ENCODE measurements around the gene DOCK4. TPM values are rescaled to one million over a fixed set of nuclear protein-coding genes. Genes with fewer than 3 reads are reported as not detected.
A peak's percentile ranks its signal among the peaks of the same experiment; 100 is the strongest.

The DOCK4 gene
- total RNA-seq, 1 donor from 2014 or later, result 100 TPM

DNA sequence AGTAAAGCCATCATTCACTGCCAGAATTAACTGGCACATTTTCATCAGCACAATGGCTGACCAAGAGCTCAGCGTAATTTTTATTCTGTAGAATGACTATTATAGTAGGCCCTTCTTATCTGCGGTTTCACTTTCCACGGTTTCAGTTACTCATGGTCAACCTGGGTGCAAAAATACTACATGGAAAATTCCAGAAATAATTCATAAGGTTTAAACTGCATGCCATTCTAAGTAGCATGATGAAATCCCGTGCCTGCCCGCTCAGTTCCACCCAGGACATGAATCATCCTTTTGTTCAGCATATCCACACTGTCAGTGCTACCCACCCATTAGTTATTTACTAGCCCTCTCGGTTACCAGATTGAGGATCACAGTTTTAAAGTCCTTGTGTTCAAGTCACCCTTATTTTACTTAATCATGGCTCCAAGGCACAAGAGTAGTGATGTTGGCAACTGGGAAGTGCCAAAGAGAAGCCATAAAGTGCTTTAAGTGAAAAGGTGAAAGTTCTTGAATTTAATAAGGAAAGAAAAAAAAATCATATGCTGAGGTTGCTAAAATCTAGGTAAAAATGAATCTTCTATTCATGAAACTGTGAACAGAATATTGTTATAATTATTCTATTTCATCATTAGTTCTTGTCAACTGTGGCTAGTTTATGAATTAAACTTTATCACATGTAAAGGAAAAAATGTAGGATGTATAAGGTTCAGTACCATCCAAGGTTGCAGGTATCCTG is 204.9 kb downstream of the DOCK4 start:
- Histone ChIP-seq H3K9me3 (no peaks in the 10 kb centered on the region), H3K36me3 (peaks cover 12% of the 10 kb centered on the region), H3K4me3 (no peak overlapping the region), H3K27ac (no peak overlapping the region), H3K4me1 (no peaks in the 10 kb centered on the region), H3K27me3 (no peaks in the 10 kb centered on the region)
- DNase-seq (no peak), ATAC-seq (peak; percentile 38)
- TF ChIP-seq, protein P1, sequence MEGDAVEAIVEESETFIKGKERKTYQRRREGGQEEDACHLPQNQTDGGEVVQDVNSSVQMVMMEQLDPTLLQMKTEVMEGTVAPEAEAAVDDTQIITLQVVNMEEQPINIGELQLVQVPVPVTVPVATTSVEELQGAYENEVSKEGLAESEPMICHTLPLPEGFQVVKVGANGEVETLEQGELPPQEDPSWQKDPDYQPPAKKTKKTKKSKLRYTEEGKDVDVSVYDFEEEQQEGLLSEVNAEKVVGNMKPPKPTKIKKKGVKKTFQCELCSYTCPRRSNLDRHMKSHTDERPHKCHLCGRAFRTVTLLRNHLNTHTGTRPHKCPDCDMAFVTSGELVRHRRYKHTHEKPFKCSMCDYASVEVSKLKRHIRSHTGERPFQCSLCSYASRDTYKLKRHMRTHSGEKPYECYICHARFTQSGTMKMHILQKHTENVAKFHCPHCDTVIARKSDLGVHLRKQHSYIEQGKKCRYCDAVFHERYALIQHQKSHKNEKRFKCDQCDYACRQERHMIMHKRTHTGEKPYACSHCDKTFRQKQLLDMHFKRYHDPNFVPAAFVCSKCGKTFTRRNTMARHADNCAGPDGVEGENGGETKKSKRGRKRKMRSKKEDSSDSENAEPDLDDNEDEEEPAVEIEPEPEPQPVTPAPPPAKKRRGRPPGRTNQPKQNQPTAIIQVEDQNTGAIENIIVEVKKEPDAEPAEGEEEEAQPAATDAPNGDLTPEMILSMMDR (IDR thresholded peaks at IDR 0.05), result no peak
- intact Hi-C loops (cut with DNase I), result no loop called here

DNA sequence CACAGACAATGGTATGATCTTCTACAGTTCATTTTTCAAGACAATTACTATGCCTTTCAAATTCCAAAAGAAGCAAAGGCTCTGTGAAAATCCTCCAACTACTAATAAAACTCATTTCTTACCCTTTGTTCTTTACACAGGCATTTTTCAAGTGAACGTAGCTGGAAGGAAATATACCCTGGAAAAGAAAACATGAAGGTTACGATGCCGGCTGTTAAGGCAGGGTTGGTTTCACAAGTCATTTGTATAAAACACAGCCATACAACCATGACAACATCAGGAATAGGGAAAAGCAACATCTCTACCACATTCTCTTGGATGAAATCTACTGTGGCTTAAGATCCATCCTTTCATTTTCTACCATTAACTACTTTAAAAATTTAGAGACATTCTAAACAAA is 207.9 kb downstream of the DOCK4 start:
- no peak overlapping the region for H3K27ac ChIP-seq
- no peaks in the 10 kb centered on the region for H3K4me1 ChIP-seq
- H3K36me3 ChIP-seq, result peaks cover 14% of the 10 kb centered on the region
- TF ChIP-seq, protein P1 (IDR thresholded peaks at IDR 0.05), result no peak
- DNase-seq, result no peak
- H3K27me3 ChIP-seq, result no peaks in the 10 kb centered on the region
- no peak for ATAC-seq
- intact Hi-C loops (cut with DNase I), result no loop called here
- H3K4me3 ChIP-seq, result no peak overlapping the region
- no peaks in the 10 kb centered on the region for H3K9me3 ChIP-seq

DNA sequence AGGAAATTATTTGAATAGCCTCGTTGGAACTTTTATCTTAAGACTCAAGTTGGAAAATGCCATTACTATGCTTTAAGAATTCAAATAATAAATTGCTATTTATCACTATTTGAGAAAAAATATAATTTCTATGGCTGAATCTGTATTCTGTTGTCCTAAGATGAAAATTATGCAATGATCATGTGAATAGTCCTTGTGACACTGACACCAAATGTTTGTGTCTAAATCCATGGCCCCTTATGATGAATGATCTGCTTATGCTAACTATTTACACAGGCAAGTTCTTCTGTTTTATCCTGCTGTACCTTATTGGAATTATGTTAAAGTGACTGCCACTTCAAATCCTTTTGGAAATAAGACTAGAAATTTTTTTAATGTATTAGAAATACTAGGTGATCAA is 208.7 kb downstream of the DOCK4 start:
- H3K4me3 ChIP-seq, result no peak overlapping the region

DNA sequence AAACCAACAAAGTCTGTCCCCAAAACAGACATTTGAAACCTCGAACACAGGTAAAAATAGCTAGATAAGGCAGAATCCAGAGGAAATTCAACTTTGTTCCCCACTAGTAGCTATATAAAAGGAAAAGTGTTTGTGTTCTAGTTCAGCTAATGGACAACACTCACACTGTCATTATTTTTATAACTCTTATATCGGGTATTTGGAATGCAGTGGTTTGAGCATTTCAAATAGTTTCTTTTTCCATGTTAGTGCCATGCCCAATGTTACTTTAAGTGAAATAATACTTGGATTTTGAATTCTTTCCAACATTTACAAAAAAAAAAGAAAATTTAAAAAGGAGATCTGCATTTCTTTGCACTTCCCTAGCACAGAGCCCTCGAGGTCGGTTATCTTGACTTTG is 213.6 kb downstream of the DOCK4 start:
- DNase-seq (no peak), ATAC-seq (no peak)
- Histone ChIP-seq H3K27me3 (no peaks in the 10 kb centered on the region), H3K4me3 (no peak overlapping the region), H3K4me1 (peaks cover 5% of the 10 kb centered on the region), H3K27ac (no peak overlapping the region), H3K9me3 (no peaks in the 10 kb centered on the region), H3K36me3 (peaks cover 12% of the 10 kb centered on the region)
- intact Hi-C loops (cut with DNase I), result no loop called here
- TF ChIP-seq, protein P1 (IDR thresholded peaks at IDR 0.05), result no peak

More for the DNA sequence above, 208.7 kb downstream of the DOCK4 start:
- DNase-seq, result no peak
- Histone ChIP-seq H3K36me3 (peaks cover 14% of the 10 kb centered on the region), H3K9me3 (no peaks in the 10 kb centered on the region), H3K4me1 (no peaks in the 10 kb centered on the region), H3K27me3 (no peaks in the 10 kb centered on the region), H3K27ac (no peak overlapping the region)
- TF ChIP-seq, protein P1 (IDR thresholded peaks at IDR 0.05), result no peak
- intact Hi-C loops (cut with DNase I), result no loop called here
- no peak for ATAC-seq

DNA sequence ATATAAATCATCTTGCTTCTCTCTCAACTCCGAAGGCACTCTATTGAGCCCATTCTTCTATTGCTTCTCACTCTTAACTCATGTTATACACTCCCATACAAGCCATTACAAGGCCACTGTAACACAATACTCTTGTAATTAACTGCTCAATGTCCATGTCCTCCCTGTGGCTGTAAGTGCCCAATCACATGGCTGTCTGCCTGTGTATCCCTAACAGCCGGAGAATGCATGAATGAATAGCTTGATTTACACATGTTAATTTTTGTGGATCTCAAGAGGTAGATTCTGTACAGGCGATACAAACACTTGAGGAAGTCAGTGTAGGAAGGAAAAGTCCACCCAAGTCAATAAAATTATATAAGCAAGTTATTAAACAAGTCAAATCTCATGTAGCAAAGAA is 215.6 kb downstream of the DOCK4 start:
- peaks cover 12% of the 10 kb centered on the region for H3K36me3 ChIP-seq
- no peaks in the 10 kb centered on the region for H3K9me3 ChIP-seq
- H3K27me3 ChIP-seq, result no peaks in the 10 kb centered on the region
- DNase-seq (no peak), ATAC-seq (no peak)
- no peak overlapping the region for H3K27ac ChIP-seq
- intact Hi-C loops (cut with DNase I), result no loop called here
- H3K4me3 ChIP-seq, result no peak overlapping the region
- H3K4me1 ChIP-seq, result peaks cover 21% of the 10 kb centered on the region
- TF ChIP-seq, protein P1 (IDR thresholded peaks at IDR 0.05), result no peak

All from upper lobe of right lung (tissue), 1 donor.